K562 (cell line): ENCODE results near the gene PPP1R3E. TPM values are rescaled to one million over a fixed set of nuclear protein-coding genes. Genes with fewer than 3 reads are reported as not detected.
A peak's percentile ranks its signal among the peaks of the same experiment; 100 is the strongest.

Experiments used
- ARID4B ChIP-seq: sonication (generic); formaldehyde crosslinking; IDR thresholded peaks from 2 replicates; pipeline ENCODE4 v1.8.0; 2022; ENCODE audit warnings: mild to moderate bottlenecking, missing genetic modification reagents
- CHD2 ChIP-seq: IDR thresholded peaks from 2 replicates; pipeline ENCODE4 v1.6.1; 2011; ENCODE audit warnings: low read depth, low read length
- EGR1 ChIP-seq: fragments of 450-650 bp; conservative IDR thresholded peaks from 2 replicates; pipeline ENCODE4 v1.6.1; 2017; ENCODE audit warnings: mild to moderate bottlenecking
- ESRRB ChIP-seq: fragments of 250-450 bp; sonication (Bioruptor Pico); IDR thresholded peaks from 2 replicates; pipeline ENCODE4 v1.5.0; 2020; ENCODE audit warnings: mild to moderate bottlenecking, moderate library complexity, borderline replicate concordance
- POLR2A ChIP-seq: fragments of 450-650 bp; conservative IDR thresholded peaks from 2 replicates; pipeline ENCODE4 v1.6.1; 2016
- ZBTB40 ChIP-seq, 2 experiments: fragments of 450-650 bp in 1 of 2; sonication (generic) in 1 of 2; formaldehyde crosslinking in 1 of 2; IDR thresholded peaks; 2 replicates each; pipeline versions ENCODE4 v1.7.1 to v1.9.0; 2016 to 2022; ENCODE audit warnings: inconsistent platforms in 1 of 2, mild to moderate bottlenecking in 1 of 2, missing genetic modification reagents in 1 of 2
- ZNF780A ChIP-seq: fragments of 250-450 bp; sonication (Bioruptor Pico); IDR thresholded peaks from 2 replicates; pipeline ENCODE4 v1.5.0; 2021; ENCODE audit warnings: mild to moderate bottlenecking
- polyA plus RNA-seq, 8 experiments: library from polyadenylated mRNA; depleted of rRNA in 4 of 8; stranded (reverse) in 5 of 8; unstranded in 3 of 8; fragments of >200 nt; fragmentation: Nextera tagmentation in 2 of 8; fragmentation: Illumina TruSeq in 1 of 8; extraction: Ambion mirVana in 2 of 8; extraction: Trizol in 1 of 8; gene quantifications; 2 replicates each; pipeline versions ENCODE4 v1.2.1 to v1.2.3, GENCODE V29; 2011 to 2014; ENCODE audit warnings: inconsistent platforms in 1 of 8, missing spikeins in 1 of 8
- total RNA-seq, 7 experiments: library from RNA; depleted of rRNA in 6 of 7; stranded (reverse); fragments of >200 nt in 6 of 7; fragmentation: Illumina TruSeq in 2 of 7; extraction: Trizol in 2 of 7; gene quantifications; 2 replicates each; pipeline versions ENCODE4 v1.2.1 to v1.2.3, GENCODE V29; 2011 to 2021; ENCODE audit warnings: low replicate concordance in 1 of 7

The PPP1R3E gene
- total and polyA plus RNA-seq, 9 of the 15 experiments (the other 6 are each of a cell fraction or from before 2014, with no cell fraction given): 3.2 to 18.4 (median 7.6) TPM

- peak; percentile 65; the same call in 1 of the 2 replicates for TF ChIP-seq ZBTB40 (IDR thresholded peaks at IDR 0.05)
- no peak for TF ChIP-seq ZBTB40 (CRISPR knock-in tag; IDR thresholded peaks at IDR 0.05)
- 0 out of 2 replicates have a peak, but pooled peaks have one; percentile 70 for TF ChIP-seq ESRRB (CRISPR knock-in tag)
- TF ChIP-seq POLR2A: peak; percentile 88
- TF ChIP-seq ZNF780A (CRISPR knock-in tag): no peak
- no peak; the same call in 1 of the 2 replicates for TF ChIP-seq ARID4B (CRISPR knock-in tag)
- TF ChIP-seq CHD2: peak; percentile 90
- 0 out of 2 replicates have a peak, but pooled peaks have one; percentile 2 for TF ChIP-seq EGR1
Measured at GRCh38 chr14:23320584-23321571, 18.2 kb upstream of the PPP1R3E start, which contains the start of gene PABPN1 (continued).
